ENCODE measurements around the gene ADCY2.

The ADCY2 gene

DNA sequence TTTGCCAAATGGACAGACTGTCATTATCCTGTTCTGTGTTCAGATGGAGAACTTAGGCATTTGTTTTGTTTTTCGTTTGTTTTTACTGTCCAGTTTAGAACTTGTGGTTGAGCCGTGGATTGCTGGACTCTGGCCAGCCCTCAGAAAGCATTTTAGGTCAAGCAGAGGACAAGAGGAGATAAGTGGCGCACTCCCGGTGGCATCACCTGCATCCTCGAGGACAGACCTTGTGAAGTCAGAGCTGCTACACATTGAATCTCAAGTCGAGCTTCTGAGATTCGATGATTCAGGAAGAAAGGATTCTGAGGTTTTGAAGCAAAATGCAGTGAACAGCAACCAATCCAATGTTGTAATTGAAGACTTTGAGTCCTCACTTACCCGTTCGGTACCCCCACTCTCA lies 481.9 kb downstream of the ADCY2 start:
- DNase-seq: no peak

DNA sequence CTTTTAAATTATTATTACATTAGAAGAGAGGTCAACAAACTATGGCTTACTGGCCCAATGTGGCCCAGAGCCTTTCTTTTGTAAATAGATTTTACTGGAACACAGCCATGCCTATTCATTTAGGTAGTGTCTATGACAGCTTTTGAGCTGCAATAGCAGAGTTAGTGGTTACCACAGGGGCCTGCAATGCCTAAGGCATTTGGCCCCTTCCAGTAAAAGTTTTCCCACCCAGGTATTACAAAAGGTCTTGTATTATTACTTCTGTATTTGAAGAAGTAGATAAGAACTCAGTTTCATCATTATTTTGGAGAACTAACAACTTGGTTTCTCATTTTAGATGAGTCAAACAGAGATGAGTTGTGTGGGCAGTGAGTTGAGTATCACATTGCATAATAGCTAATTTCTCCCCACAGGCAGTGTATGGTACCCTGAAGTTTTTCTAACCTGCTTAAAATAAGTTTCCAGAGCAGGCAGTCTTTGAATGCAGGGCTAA lies 482.5 kb downstream of the ADCY2 start:
- no peak for DNase-seq
